ENCODE measurements around the gene SULF2.

The SULF2 gene

DNA sequence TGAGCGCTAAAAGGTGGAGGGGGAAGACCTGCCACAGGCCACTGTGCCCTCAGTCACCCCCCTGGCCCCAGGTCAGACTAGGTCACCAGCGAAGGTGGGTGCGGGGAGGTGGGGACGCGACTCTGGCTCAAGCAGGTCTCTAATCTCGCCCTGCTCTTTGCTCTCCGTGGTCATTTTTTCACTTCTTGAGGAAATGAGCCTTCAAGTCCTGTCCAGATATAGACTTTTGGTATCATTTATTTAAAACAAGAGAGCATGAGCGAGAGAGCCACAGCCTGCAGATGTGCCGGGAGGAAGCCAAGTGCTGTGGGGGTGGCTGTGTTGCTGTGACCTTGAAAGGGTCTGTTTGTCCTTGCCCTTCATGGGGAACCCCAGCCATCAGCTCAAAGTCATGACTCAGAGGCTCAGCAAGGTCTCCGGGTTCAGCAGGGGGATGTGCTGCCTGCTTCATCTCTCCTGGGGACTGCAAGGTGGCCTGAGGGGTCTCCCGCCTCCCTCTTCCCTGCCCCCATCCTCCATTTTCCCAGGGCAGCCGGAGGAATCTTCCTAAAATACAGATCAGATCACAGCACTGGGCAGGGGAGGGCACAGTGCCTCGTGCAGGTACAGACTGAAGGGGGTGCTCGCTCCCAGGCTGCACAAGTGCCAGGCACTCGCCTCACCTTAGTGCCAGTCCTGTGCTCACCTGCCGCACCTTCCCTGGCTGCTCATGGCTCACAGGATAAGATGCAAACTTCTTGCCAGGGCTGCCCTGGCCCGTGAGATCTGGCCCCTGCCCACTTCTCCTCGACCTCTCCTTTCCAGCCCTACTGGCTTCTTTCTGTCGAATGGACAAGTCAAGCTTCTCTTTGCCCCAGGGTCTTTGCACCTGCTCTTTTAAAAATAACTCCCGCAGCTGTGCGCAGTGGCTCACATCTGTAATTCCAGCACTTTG lies 26.5 kb downstream of the SULF2 start:
- DNase-seq = no peak

GRCh38 chr20:47757145-47758035 lies 27.9 kb downstream of the SULF2 start:
- DNase-seq = no peak

DNA sequence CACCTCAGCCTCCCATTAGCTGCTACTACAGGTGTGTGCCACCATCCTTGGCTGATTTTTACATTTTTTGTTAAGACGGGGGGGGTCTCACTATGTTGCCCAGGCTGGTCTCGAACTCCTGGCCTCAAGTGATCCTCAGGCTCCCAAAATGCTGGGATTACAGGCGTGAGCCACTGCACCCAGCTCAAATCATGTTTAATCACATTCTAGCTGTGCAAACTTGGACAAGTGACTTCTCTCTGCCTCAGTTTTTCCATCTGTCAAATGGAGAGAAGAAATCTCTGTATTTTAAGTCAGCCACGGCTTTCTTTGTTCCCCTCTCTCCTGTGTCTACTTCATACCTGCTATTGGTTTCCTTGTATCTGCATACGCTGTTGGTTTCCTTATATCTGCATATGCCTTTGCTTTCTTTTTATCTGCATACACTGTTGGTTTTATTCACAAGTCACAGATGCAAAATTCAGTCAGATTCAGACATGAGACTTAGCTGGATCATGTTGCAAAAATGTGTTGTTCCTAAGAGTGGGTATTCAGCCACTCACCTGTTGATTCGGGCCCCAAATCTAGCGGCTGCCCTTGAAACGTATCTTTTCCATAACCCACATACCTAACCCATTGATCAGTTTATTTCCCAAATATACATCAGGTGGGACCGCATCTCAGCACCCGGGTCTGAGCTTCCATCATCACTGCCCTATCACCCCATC lies 30.2 kb downstream of the SULF2 start:
- no peak for DNase-seq

DNA sequence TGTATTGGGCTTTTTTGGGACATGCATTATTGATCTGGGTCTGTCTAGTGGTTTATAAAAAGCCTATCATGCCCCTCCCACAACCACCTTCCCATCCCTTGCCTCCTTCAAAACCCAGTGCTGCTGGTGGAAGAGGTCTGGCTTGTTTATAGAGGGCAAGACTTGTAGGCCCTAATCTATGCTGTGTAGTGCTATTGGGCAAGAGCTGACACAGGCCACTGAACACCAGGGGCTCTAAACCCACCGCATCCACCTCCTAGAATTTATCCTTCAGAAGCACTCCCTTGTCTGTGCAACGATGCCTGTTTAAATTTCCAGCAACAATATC lies 30.9 kb downstream of the SULF2 start:
- no peak for DNase-seq

- no peak for DNase-seq
Measured at GRCh38 chr20:47753576-47754387, 31.5 kb downstream of the SULF2 start.

- no peak for DNase-seq
Measured at GRCh38 chr20:47751449-47751848, 33.8 kb downstream of the SULF2 start.

DNA sequence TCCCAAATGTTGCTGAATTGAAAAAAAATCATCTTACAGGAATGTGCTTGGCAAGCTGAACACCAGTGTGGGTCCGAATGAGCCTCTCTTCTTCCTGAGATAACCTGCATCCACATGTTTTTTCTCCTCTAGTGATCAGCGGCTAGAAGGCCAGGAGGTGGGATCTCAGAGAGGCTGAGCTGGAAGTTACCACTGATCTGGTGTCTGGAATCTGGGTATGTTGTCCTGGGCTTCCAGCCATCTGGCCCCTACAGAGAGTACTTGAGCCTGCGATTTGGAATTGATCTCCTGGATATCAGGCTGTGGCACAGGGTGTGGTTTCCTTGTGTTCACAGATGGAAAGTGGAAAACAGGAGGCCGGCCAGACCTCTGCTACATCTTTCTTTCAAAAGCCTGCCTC lies 35.9 kb downstream of the SULF2 start:
- no peak for DNase-seq

DNA sequence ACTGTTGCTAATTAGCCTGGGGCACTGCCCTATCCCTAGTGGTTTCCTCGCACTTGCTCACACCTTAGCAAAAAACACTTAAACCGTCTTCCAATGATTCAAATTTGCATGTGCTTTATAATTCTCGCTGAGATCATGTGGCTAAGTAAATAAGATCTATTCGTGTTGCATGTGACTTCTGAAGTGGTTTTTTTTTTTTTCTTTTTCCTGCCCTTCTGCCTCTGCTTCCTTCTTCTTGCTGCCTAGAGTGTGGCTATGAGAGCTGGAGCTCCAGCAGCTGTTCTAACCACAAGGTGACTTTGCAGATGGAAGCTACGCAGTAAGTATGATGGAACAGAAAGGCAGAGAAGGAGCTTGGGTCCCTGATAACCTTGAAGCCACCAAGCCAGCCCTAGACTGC lies 36.5 kb downstream of the SULF2 start:
- no peak for DNase-seq

GRCh38 chr20:47748069-47748468 lies 37.2 kb downstream of the SULF2 start:
- no peak for DNase-seq

- no peak for DNase-seq
Measured at GRCh38 chr20:47747669-47748031, 37.6 kb downstream of the SULF2 start.

DNA sequence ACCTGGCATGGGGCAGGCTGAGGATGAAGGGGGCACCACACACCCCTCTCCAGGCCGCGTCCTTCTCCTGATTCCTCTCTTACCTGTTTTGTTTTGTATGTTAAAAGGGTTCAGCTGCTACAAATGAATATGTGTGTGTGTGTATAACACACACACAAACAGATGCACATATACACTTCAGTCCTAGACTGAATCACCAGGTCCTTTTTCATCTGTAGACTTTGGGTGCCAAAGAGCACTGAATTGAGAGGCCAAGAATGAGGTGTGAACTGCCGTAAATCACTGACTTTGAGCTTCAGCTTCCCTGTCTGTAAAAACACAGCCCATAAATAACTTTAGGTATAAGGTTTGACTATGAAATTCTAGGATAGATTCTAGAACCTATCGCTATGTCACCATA lies 40.5 kb downstream of the SULF2 start:
- DNase-seq = no peak

GRCh38 chr20:47743671-47744070 lies 41.6 kb downstream of the SULF2 start:
- DNase-seq = no peak

DNA sequence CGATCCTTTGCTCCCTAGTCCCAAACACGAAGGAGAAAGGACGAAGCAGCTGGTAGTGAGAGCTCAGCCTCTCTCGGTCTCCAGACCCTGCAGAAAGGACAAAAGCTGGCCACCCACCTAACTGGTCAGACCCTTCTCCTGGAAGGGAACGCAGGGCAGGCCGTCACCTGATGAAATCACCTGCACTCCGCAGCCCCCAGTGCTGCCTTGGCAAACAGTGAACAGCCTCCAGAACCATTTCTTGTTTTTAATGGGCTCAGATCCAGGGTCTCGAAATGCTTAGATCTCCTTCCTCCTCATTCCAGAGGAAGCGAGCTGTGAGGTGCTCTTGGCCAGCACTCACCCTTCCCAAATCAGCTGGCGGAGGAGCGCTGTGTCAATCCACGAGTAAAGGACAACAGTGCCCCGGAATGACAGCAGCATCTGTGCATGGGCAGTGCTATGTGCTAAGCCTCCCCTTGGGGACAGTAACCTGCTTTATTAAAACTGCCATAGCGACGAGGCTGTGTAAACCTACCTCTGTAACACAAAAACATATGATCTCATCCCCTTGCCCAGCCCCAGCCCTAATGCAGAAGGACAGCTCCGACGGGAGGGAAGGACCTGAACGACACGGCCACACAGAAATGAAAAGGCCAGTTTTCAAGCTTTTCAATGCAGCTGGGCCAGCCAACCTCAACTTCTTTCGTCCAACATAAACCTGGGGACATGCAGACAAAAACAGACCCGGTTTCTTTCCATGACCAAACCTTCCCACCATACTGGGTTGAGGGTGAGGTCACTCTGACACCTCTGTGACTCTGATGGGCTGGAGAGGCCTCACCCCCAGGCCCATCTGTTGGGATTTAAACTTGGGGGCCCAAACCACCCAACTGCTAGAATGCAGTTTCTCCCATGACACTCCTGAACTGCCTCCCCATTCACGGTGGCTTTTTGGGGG lies 43.3 kb downstream of the SULF2 start:
- DNase-seq = no peak

GRCh38 chr20:47740862-47741184 lies 44.5 kb downstream of the SULF2 start:
- DNase-seq = no peak

DNA sequence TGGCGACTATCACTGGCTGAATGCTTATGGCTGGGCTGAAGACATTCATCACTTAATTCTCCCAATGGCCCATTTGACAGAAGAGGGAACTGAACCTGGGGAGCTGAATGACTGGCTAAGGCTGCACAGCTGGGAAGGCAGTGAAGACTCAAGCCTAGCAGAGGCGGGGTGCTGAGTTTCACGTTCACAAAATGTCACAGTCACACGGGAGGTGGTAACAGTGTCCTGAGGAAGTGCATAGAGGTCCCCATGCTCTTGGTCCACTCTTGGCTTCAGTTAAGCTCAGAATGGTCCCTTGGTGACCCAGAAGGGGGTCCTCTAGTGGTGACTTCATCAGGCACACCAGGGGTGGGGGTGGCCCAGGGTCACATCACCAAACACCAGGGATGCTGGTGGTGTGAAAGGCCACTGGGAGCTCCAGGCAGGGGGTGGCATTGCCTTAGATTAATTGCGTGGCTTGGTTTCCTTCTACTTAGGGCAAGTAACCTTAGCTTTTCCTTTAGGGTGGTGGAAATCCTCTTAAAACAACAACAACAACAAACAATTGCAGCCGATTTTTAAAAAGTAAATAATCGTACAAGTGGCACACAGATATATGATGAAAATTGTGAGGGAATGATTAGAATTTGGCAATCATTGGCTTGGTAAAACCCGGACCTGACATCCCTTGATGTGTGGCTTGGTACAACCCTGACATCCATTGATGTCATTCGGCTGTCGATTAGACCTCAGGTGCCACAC lies 45.0 kb downstream of the SULF2 start:
- DNase-seq = no peak

GRCh38 chr20:47737923-47738322 lies 47.4 kb downstream of the SULF2 start:
- DNase-seq = no peak

GRCh38 chr20:47736570-47737152 lies 48.6 kb downstream of the SULF2 start:
- no peak for DNase-seq

DNA sequence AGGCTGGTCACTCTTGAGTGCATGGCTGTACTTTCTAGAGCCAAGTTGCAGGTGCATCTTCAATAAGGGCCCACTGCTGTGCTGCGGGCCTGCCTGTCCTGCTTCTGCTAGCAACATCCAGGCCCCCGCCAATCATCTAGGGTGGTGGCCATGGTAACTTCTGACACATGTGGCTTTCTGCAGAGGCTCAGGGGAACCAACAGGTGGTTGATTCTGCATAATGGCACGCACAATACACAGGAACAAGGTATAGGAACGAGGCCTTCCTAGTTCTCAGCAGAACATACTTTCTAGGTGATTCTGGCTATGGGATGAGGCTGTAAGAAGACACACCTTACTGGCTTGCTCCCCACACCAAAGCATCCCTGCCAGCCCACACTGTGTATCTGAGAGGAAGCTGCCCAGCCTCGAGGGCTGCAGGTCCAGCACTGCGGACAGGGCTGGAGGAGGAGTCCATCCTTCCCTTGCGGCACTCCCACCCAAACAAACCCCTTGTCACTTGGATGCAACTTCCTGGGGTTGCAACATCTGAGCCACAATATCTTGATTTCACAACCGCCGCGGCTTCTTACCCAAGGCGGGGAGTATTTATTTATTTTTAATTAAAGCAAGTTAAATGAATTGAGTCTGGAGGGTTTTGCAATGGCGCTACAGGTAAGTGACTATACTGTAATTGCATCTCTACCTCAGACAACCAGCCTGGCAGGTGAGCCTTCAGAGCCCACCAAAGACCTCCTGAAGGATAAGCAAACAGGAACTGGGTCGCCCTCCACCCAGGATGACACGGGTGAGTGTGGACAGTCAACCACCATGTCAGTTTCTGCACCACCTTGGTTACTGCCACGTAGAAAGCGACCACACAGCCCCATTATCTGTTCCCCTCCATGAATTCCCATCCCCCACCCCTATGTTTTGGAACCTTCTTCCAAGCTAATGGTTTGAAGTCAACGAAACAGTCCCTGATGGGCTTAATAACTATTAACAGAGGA lies 49.6 kb downstream of the SULF2 start:
- DNase-seq = no peak

DNA sequence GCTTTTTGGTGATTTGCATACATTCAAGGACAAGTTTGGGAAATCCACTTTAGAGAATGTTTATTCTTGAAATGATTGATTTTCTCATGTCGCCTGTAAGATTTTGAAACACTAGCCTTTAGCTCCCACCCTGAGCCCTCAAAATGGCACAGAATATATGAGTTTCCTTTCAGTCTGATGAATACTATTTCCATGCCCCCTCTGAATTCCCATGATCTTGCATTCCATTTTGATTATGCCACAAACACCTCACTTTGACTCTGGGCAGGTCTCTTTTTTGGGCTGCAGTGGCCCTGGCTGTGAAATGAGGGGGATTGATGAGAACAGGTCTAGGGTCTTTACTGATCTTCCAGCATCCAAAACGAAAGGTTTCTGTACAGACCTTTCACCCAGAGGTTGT lies 50.4 kb downstream of the SULF2 start:
- DNase-seq = no peak
